ENCODE measurements around the gene GPS1.
A peak's percentile ranks its signal among the peaks of the same experiment; 100 is the strongest.

The GPS1 gene

GRCh38 chr17:82013772-82014321, 37.9 kb upstream of the GPS1 start:
- peaks cover 3% of the 10 kb centered on the region for H4K20me1 ChIP-seq (ENCODE audit: insufficient read depth, low read length)
- no peak overlapping the region for H3K9ac ChIP-seq (ENCODE audit: low read depth, low read length)
- peaks cover 20% of the 10 kb centered on the region for H3K36me3 ChIP-seq (ENCODE audit: insufficient read depth, low read length)
- no peak overlapping the region for H3K4me3 ChIP-seq (ENCODE audit: low read depth in 1 of 2, low read length in 2 of 2)
- no peak overlapping the region for H2AFZ ChIP-seq (ENCODE audit: low read depth, low read length)
- no peaks in the 10 kb centered on the region for H3K9me3 ChIP-seq (ENCODE audit: insufficient read depth, low read length, severe bottlenecking)
- DNase-seq (no peak), ATAC-seq (ENCODE audit: insufficient read depth, low read depth) (no peak)
- no peaks in the 10 kb centered on the region for H3K4me1 ChIP-seq (ENCODE audit: insufficient read depth, low read length)
- no peak for TF ChIP-seq CTCF (IDR thresholded peaks at IDR 0.05; ENCODE audit: borderline replicate concordance, extremely low read depth, low read length, poor library complexity, severe bottlenecking)
- TF ChIP-seq EZH2 (IDR thresholded peaks at IDR 0.05; ENCODE audit: borderline replicate concordance, low read depth, low read length, severe bottlenecking), result no peak
- H3K27ac ChIP-seq (ENCODE audit: low read length), result no peak overlapping the region
- H3K79me2 ChIP-seq (ENCODE audit: insufficient read depth, low read length), result no peaks in the 10 kb centered on the region
- H3K27me3 ChIP-seq (ENCODE audit: insufficient read depth, low read length, poor library complexity), result no peaks in the 10 kb centered on the region
- no peak overlapping the region for H3K4me2 ChIP-seq (ENCODE audit: insufficient read depth, low read length)

DNA sequence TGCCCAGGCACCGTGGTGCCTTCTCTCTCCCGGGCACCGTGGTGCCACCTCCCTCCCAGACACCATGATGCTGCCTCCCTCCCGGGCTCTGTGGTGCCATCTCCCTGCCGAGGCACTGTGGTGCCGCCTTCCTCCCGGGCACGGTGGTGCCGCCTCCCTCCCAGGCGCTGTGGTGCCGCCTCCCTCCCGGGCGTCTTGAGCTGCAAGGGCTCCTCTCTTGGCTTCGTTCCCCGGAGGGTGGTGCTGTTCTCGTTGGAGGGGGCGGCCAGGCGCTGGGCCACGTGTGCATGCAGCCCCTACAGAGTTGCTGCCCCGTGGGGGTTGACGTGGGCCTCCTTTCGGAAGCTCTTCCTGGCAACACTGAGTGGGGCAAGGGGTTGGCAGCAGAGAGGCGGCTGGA, 37.3 kb upstream of the GPS1 start:
- Histone ChIP-seq H3K9me3 (ENCODE audit: insufficient read depth, low read length, severe bottlenecking) (no peaks in the 10 kb centered on the region), H3K4me3 (ENCODE audit: low read depth in 1 of 2, low read length in 2 of 2) (no peak overlapping the region), H3K4me1 (ENCODE audit: insufficient read depth, low read length) (no peaks in the 10 kb centered on the region), H3K9ac (ENCODE audit: low read depth, low read length) (no peak overlapping the region), H2AFZ (ENCODE audit: low read depth, low read length) (no peak overlapping the region), H4K20me1 (ENCODE audit: insufficient read depth, low read length) (peaks cover 9% of the 10 kb centered on the region), H3K27ac (ENCODE audit: low read length) (no peak overlapping the region), H3K79me2 (ENCODE audit: insufficient read depth, low read length) (no peaks in the 10 kb centered on the region), H3K36me3 (ENCODE audit: insufficient read depth, low read length) (peaks cover 26% of the 10 kb centered on the region), H3K4me2 (ENCODE audit: insufficient read depth, low read length) (no peak overlapping the region), H3K27me3 (ENCODE audit: insufficient read depth, low read length, poor library complexity) (no peaks in the 10 kb centered on the region)
- no peak for DNase-seq
- ATAC-seq (ENCODE audit: insufficient read depth, low read depth), result 0 out of 3 replicates have a peak, but pooled peaks have one; percentile 15
- TF ChIP-seq CTCF (IDR thresholded peaks at IDR 0.05; ENCODE audit: borderline replicate concordance, extremely low read depth, low read length, poor library complexity, severe bottlenecking), result no peak
- no peak for TF ChIP-seq EZH2 (IDR thresholded peaks at IDR 0.05; ENCODE audit: borderline replicate concordance, low read depth, low read length, severe bottlenecking)

DNA sequence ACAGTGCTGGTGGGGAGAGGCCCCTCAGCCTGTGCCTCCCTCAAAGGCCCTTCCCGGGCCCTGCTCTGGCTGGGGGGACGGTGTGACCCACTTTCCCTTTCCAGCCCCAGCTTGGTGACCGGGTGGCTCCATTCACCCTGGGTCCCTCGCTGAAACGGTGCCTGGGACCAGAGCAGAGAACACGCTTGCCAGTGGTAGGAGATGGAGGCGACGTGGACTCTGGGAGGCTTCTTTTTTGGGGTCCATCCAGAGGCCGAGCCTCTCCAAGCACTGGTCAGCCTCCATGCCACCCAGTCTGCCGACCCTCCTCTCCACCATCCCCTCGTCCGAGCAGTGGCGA, 36.8 kb upstream of the GPS1 start:
- TF ChIP-seq EZH2 (IDR thresholded peaks at IDR 0.05; ENCODE audit: borderline replicate concordance, low read depth, low read length, severe bottlenecking) (no peak), CTCF (IDR thresholded peaks at IDR 0.05; ENCODE audit: borderline replicate concordance, extremely low read depth, low read length, poor library complexity, severe bottlenecking) (no peak)
- H3K4me1 ChIP-seq (ENCODE audit: insufficient read depth, low read length), result no peaks in the 10 kb centered on the region
- H2AFZ ChIP-seq (ENCODE audit: low read depth, low read length), result no peak overlapping the region
- H3K27ac ChIP-seq (ENCODE audit: low read length), result no peak overlapping the region
- peaks cover 12% of the 10 kb centered on the region for H4K20me1 ChIP-seq (ENCODE audit: insufficient read depth, low read length)
- DNase-seq (no peak), ATAC-seq (ENCODE audit: insufficient read depth, low read depth) (no peak)
- no peak overlapping the region for H3K4me3 ChIP-seq (ENCODE audit: low read depth in 1 of 2, low read length in 2 of 2)
- H3K9ac ChIP-seq (ENCODE audit: low read depth, low read length), result no peak overlapping the region
- H3K27me3 ChIP-seq (ENCODE audit: insufficient read depth, low read length, poor library complexity), result no peaks in the 10 kb centered on the region
- H3K36me3 ChIP-seq (ENCODE audit: insufficient read depth, low read length), result peaks cover 27% of the 10 kb centered on the region
- H3K4me2 ChIP-seq (ENCODE audit: insufficient read depth, low read length), result no peak overlapping the region
- peaks cover 2% of the 10 kb centered on the region; the same call in 1 of the 2 replicates for H3K79me2 ChIP-seq (ENCODE audit: insufficient read depth, low read length)
- no peaks in the 10 kb centered on the region for H3K9me3 ChIP-seq (ENCODE audit: insufficient read depth, low read length, severe bottlenecking)
